Colonic mucosa (tissue), 4 donors: ENCODE results near the gene EGFLAM. TPM values are rescaled to one million over a fixed set of nuclear protein-coding genes. Genes with fewer than 3 reads are reported as not detected.
A peak's percentile ranks its signal among the peaks of the same experiment; 100 is the strongest.

Experiments
- DNase-seq: peaks from one replicate; pipeline ENCODE4 v3.0.0-alpha.2; 2020
- H3K27ac ChIP-seq: fragments of 200-600 bp; one replicate; pipeline ENCODE4 v1.8.0; 2021
- H3K27me3 ChIP-seq: fragments of 200-600 bp; one replicate; pipeline ENCODE4 v1.8.0; 2021
- H3K36me3 ChIP-seq: fragments of 200-600 bp; one replicate; pipeline ENCODE4 v1.8.0; 2021
- H3K4me1 ChIP-seq: fragments of 200-600 bp; one replicate; pipeline ENCODE4 v1.8.0; 2021; ENCODE audit warnings: mild to moderate bottlenecking
- H3K4me3 ChIP-seq: fragments of 200-600 bp; one replicate; pipeline ENCODE4 v1.8.0; 2021
- H3K9ac ChIP-seq, 2 donors: one replicate each; pipeline ENCODE4 v1.7.0; 2013; ENCODE audit warnings: control low read depth in 2 of 2, low read depth in 2 of 2, low read length in 2 of 2
- H3K9me3 ChIP-seq: fragments of 200-600 bp; one replicate; pipeline ENCODE4 v1.8.0; 2021
- CTCF ChIP-seq: fragments of 200-600 bp; IDR thresholded peaks from one replicate; pipeline ENCODE4 v1.8.0; 2022; ENCODE audit warnings: antibody characterized with exemption, mild to moderate bottlenecking
- intact Hi-C: fragments of 100-400 bp; cut with DNase I; formaldehyde crosslinking; loops from one replicate; pipeline ENCODE4 v1.14.1; 2022
- total RNA-seq, 2 donors: library from RNA; stranded (reverse); fragmentation: NEBNext Ultra II Directional in 1 of 2; extraction: Animal tissue kit (Norgen Biotek cat#: 25700) in 1 of 2; gene quantifications; one replicate each; pipeline ENCODE4 v1.2.1, GENCODE V29; 2021
- donor health status: healthy.
- donor health status: DM: no; HTN: no; CAD: no.
- donor health status: DM: no; HTN: no; CAD: no.

Gene EGFLAM
- total RNA-seq, 2 donors from 2014 or later = 0.40 to 2.0 TPM

GRCh38 chr5:38465702-38466423 lies 207.5 kb downstream of the EGFLAM start:
- TF ChIP-seq CTCF = no peak
- no peaks in the 10 kb centered on the region for H3K9me3 ChIP-seq
- H3K4me1 ChIP-seq = no peaks in the 10 kb centered on the region
- no peak overlapping the region for H3K4me3 ChIP-seq
- no peak for DNase-seq
- intact Hi-C loops = no loop called here
- no peaks in the 10 kb centered on the region for H3K27me3 ChIP-seq
- H3K9ac ChIP-seq = no peak overlapping the region
- no peaks in the 10 kb centered on the region for H3K36me3 ChIP-seq
- no peak overlapping the region for H3K27ac ChIP-seq

- Histone ChIP-seq H3K4me1 (no peaks in the 10 kb centered on the region), H3K36me3 (no peaks in the 10 kb centered on the region), H3K4me3 (no peak overlapping the region), H3K27ac (no peak overlapping the region), H3K9me3 (no peaks in the 10 kb centered on the region), H3K27me3 (no peaks in the 10 kb centered on the region), H3K9ac (no peak overlapping the region)
- no peak for TF ChIP-seq CTCF
- intact Hi-C loops = no loop called here
- peak; percentile 61 for DNase-seq
Observed at GRCh38 chr5:38466424-38467189, 208.2 kb downstream of the EGFLAM start.

GRCh38 chr5:38467353-38468040 lies 209.1 kb downstream of the EGFLAM start:
- intact Hi-C loops = no loop called here
- H3K9me3 ChIP-seq = no peaks in the 10 kb centered on the region
- H3K27ac ChIP-seq = no peak overlapping the region
- no peaks in the 10 kb centered on the region for H3K4me1 ChIP-seq
- no peaks in the 10 kb centered on the region for H3K27me3 ChIP-seq
- no peak overlapping the region for H3K9ac ChIP-seq
- no peak for TF ChIP-seq CTCF
- H3K4me3 ChIP-seq = no peak overlapping the region
- H3K36me3 ChIP-seq = no peaks in the 10 kb centered on the region
- DNase-seq = no peak

- intact Hi-C loops = no loop called here
- Histone ChIP-seq H3K9me3 (no peaks in the 10 kb centered on the region), H3K9ac (no peak overlapping the region), H3K27ac (peak overlapping the region; percentile 32), H3K36me3 (no peaks in the 10 kb centered on the region), H3K27me3 (no peaks in the 10 kb centered on the region), H3K4me3 (no peak overlapping the region), H3K4me1 (no peaks in the 10 kb centered on the region)
- TF ChIP-seq CTCF = no peak
- DNase-seq = no peak
Observed at GRCh38 chr5:38468202-38468673, 209.9 kb downstream of the EGFLAM start.

GRCh38 chr5:38468978-38469706 lies 210.8 kb downstream of the EGFLAM start:
- no peak for DNase-seq
- H3K36me3 ChIP-seq = no peaks in the 10 kb centered on the region
- H3K27ac ChIP-seq = peak overlapping the region; percentile 32
- no peaks in the 10 kb centered on the region for H3K4me1 ChIP-seq
- no peak for TF ChIP-seq CTCF
- intact Hi-C loops = no loop called here
- H3K27me3 ChIP-seq = no peaks in the 10 kb centered on the region
- no peak overlapping the region for H3K9ac ChIP-seq
- no peak overlapping the region for H3K4me3 ChIP-seq
- no peaks in the 10 kb centered on the region for H3K9me3 ChIP-seq
